Omental fat pad (tissue), 4 donors: Measurements from ENCODE around the gene AFF3. TPM values are rescaled to one million over a fixed set of nuclear protein-coding genes. Genes with fewer than 3 reads are reported as not detected.

Experiments
- ATAC-seq: fragments of 150-250 bp; one replicate; pipeline ENCODE4 v1.9.1; 2016; ENCODE audit warnings: mild to moderate bottlenecking, moderate library complexity; ENCODE audit not compliant: low FRiP score
- DNase-seq: peaks from one replicate; pipeline ENCODE4 v3.0.0-alpha.2; 2019; ENCODE audit warnings: low spot score
- total RNA-seq, 4 donors: library from RNA; depleted of rRNA; stranded (reverse); fragments of >200 nt; gene quantifications; one replicate each; pipeline ENCODE4 v1.1.0, GENCODE V29; 2016
- TF ChIP-seq, protein P1 (sequence below), 3 donors: fragments of 450-650 bp; IDR thresholded peaks; one replicate each; pipeline ENCODE4 v1.5.1; 2016 to 2017; ENCODE audit warnings: antibody characterized with exemption in 3 of 3, mild to moderate bottlenecking in 3 of 3, moderate library complexity in 2 of 3

The AFF3 gene
- total RNA-seq, 4 donors from 2014 or later: 1.4 to 6.0 (median 2.7) TPM

DNA sequence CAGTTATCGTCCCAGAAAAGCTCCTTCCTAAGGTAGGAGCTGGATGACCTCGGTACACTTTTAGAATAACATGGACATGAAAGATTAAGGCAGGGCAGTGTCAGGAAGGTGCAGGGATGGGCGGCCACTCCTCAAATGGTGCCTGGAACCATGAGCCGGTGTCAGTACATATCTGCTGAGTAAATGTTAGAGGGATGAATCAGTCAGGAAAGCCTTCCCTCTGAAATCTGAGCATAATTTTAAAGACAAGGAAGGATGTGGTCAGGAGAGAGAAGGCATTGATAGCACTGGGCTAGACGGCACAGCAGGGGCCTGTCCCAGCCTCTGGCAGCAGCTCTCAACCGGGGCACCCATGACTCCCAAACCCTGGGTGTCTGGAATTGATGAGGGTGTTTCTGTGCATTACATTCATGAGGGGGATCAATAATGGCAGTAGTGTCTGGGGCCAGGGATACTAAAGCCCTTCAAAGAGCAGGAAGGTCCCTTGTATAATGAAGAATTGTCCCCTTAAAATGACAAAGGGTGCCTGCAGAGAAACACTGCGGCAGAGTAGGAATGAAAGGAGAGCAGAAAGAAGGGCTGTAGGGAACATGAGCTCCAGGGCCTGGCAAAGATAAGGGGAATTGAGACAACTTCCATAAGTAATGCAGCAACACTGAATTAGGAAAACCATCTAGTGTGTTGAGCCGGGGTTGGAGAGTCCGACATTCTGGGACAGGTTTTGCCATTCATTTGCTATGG, 490.3 kb downstream of the AFF3 start:
- TF ChIP-seq, protein P1, sequence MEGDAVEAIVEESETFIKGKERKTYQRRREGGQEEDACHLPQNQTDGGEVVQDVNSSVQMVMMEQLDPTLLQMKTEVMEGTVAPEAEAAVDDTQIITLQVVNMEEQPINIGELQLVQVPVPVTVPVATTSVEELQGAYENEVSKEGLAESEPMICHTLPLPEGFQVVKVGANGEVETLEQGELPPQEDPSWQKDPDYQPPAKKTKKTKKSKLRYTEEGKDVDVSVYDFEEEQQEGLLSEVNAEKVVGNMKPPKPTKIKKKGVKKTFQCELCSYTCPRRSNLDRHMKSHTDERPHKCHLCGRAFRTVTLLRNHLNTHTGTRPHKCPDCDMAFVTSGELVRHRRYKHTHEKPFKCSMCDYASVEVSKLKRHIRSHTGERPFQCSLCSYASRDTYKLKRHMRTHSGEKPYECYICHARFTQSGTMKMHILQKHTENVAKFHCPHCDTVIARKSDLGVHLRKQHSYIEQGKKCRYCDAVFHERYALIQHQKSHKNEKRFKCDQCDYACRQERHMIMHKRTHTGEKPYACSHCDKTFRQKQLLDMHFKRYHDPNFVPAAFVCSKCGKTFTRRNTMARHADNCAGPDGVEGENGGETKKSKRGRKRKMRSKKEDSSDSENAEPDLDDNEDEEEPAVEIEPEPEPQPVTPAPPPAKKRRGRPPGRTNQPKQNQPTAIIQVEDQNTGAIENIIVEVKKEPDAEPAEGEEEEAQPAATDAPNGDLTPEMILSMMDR (IDR thresholded peaks at IDR 0.05): no peak
- DNase-seq (no peak), ATAC-seq (peak; percentile 26)

DNA sequence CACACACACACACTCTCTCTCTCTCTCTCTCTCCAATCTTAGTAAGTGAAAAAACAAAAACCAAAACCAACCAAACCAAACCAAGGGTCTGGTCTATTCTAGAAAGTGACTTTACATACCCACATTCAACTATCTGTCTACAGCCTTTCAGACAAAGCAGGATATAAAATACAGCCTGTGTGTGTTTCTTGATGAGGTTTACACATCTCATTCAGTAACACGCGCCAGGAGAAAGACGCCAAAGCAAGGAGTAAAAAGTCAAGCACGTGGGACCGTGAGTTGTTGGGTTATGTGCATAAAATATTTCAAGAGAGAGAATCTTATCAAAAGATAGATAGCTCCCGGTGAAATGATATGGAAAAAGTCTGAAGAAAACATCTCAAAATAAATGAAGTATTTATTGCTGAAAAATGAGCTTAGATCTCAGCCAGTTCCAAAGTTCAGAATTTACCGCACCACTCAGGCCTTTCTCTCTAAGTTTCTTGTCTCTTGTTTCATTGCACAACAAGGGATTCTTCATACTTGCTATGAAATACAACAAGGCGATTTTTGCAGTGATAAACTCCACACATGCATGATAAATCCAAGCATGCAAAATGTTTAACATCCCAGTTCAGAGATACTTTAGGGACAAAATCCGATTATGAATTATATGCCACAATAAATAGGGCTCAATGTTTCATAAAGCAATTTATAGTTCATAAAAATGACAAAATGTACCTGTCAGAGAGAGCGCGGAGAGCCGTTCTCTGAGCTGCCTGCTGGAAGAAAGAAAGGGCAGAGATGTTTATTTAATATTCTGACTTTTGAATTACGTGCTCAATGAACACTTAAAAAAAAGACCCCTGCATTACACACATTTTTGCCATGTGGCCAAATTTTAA, 493.2 kb downstream of the AFF3 start:
- DNase-seq: no peak
- TF ChIP-seq, protein P1 (IDR thresholded peaks at IDR 0.05): no peak
- peak; percentile 57 for ATAC-seq

DNA sequence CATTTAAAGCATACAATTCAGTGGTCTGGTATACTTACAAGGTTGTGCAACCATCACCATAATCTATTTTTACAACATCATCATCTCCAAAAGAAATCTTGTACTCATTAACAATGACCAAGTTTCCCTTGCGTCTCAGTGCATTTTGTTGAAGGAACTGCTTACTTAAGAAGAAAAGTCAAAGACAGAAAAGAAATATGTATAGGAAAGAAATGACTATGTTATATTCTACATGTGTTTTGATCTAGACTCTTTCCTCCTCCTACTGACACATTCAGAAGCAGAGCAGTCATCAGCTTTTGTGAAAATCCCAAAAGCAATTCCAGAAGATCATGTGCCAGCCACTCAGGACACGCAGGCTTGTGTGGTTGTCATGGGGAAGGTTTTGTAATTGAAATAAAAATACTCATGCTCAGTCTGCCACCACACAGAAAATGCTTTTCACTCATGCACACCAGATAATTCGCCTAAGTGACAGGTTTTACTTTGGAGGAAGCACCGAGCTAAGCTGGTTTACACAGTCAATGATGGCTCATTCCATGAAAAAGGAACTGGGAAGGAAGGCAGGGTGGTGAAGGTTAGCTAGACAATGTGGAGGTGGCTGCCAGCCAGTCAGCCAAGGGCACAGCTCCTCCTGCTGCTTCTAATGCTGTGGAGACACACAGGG, 494.1 kb downstream of the AFF3 start:
- no peak for ATAC-seq
- DNase-seq: no peak
- TF ChIP-seq, protein P1 (IDR thresholded peaks at IDR 0.05): no peak

DNA sequence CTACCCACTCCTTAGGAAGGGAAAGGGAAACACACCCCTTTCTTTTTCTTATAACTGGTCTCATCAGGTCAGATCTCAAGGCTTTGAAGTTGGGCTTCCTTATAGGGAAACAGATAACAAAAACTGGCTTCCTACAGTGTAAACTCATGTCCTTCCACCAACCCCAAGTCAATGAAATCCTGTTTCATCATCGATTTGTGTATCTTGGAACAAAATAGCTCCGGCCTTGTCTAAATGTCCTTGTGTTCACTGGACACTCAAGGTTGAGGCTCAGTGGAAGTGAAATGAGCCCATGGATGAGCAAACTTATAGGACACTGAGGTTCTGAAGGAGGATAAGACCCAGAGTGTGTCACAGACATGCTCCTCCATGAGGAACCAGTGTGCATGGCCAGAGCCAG, 496.4 kb downstream of the AFF3 start:
- DNase-seq: no peak
- no peak for ATAC-seq

DNA sequence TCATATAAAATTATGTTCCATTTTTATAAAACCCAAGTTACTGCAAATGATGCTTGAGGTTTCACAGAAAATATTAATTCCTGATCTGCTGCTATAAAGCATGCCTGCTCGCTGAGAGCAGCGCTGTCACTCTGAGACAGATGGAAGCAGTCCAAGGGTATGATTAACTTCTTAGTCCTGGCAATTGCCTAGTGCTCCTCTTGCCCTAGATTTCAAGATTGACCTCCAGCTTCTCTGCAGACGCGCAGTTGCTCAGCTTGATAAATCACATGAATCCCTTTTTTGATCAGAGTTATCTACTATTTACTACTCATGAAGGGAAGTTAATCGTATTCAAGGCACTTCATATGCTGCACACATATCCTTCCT, 498.0 kb downstream of the AFF3 start:
- ATAC-seq (peak; percentile 62), DNase-seq (no peak)
- TF ChIP-seq, protein P1 (IDR thresholded peaks at IDR 0.05): no peak

More for the DNA sequence above, 496.4 kb downstream of the AFF3 start:
- TF ChIP-seq, protein P1 (IDR thresholded peaks at IDR 0.05): no peak

DNA sequence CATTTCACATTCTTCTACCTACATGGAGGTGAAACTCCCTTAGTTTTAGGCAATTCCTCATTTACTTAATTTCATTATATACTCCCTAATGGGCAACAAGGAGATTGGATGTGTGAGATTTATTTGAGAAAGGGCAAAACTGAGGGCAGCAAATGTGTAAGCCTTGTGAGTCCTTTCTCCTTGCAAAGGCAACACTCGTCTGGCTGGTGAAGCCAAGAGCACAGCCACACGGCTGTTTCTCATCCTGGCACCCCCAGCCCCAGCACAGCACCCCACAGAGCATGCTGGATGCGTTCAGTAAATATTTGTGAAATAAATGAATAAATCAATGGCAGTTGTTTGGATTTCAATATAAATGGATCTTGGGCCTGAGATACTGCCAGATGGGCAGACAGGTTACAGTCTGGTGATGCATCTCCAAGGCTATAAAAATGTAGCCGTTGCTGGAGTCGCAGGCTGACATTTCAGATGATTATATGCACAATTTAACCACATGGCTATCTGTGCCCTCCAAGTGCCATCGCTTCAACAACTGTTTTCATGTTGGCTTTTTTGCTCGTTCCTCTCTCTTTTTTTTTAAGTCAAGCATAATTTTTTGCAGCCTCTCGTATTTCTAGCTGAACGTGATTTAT, 498.5 kb downstream of the AFF3 start:
- TF ChIP-seq, protein P1 (IDR thresholded peaks at IDR 0.05): no peak
- no peak for DNase-seq
- ATAC-seq: no peak
